MM.1S (cell line): Measurements from ENCODE around the gene INSR.

Experiments
- DNase-seq: peaks from one replicate; pipeline ENCODE4 v3.0.0-alpha.2; 2015
- H2AFZ ChIP-seq: fragments of 300-600 bp; sonication (generic); 2 replicates; pipeline ENCODE4 v1.6.0; 2016; ENCODE audit warnings: antibody characterized with exemption, low read length
- H3F3A ChIP-seq: fragments of 300-600 bp; sonication (generic); 2 replicates; pipeline ENCODE4 v1.6.1; 2016; ENCODE audit warnings: mild to moderate bottlenecking, antibody characterized with exemption, low read length, moderate library complexity, mixed read lengths; ENCODE audit not compliant: insufficient read depth
- H3K27ac ChIP-seq: fragments of 300-600 bp; sonication (generic); 2 replicates; pipeline ENCODE4 v1.5.1; 2016; ENCODE audit warnings: mild to moderate bottlenecking, low read length
- H3K27me3 ChIP-seq: fragments of 300-600 bp; sonication (generic); replicated peaks from 2 replicates; pipeline ENCODE4 v1.6.0; 2016; ENCODE audit warnings: low read length; ENCODE audit not compliant: insufficient read depth
- H3K36me3 ChIP-seq: fragments of 300-600 bp; sonication (generic); replicated peaks from 2 replicates; pipeline ENCODE4 v1.6.1; 2016; ENCODE audit warnings: mild to moderate bottlenecking, low read length, mixed read lengths; ENCODE audit not compliant: insufficient read depth
- H3K4me1 ChIP-seq: fragments of 300-600 bp; sonication (generic); 2 replicates; pipeline ENCODE4 v1.6.1; 2016; ENCODE audit warnings: low read length, mixed read lengths
- H3K4me2 ChIP-seq: fragments of 300-600 bp; sonication (generic); 2 replicates; pipeline ENCODE4 v1.6.0; 2016; ENCODE audit warnings: low read depth, low read length
- H3K4me3 ChIP-seq: fragments of 300-600 bp; sonication (generic); 2 replicates; pipeline ENCODE4 v1.5.1; 2016; ENCODE audit warnings: low read length, mixed read lengths
- H3K79me2 ChIP-seq: fragments of 300-600 bp; sonication (generic); 2 replicates; pipeline ENCODE4 v1.6.1; 2016; ENCODE audit warnings: mixed run types, low read length, mixed read lengths
- H3K9ac ChIP-seq: fragments of 300-600 bp; sonication (generic); 2 replicates; pipeline ENCODE4 v1.6.1; 2016; ENCODE audit warnings: low read length, mixed read lengths
- H3K9me2 ChIP-seq: fragments of 300-600 bp; sonication (generic); replicated peaks from 2 replicates; pipeline ENCODE4 v1.6.1; 2016; ENCODE audit warnings: mild to moderate bottlenecking, low read length, mixed read lengths; ENCODE audit not compliant: insufficient read depth
- H3K9me3 ChIP-seq: fragments of 300-600 bp; sonication (generic); replicated peaks from 2 replicates; pipeline ENCODE4 v1.6.1; 2016; ENCODE audit warnings: mild to moderate bottlenecking, low read length, mixed read lengths; ENCODE audit not compliant: insufficient read depth
- H4K20me1 ChIP-seq: fragments of 300-600 bp; sonication (generic); 2 replicates; pipeline ENCODE4 v1.6.1; 2016; ENCODE audit warnings: mild to moderate bottlenecking, low read length, moderate library complexity, mixed read lengths; ENCODE audit not compliant: insufficient read depth
- CTCF ChIP-seq: fragments of 300-600 bp; sonication (generic); IDR thresholded peaks from 2 replicates; pipeline ENCODE4 v1.5.1; 2016; ENCODE audit warnings: antibody characterized with exemption, low read length, mixed read lengths
- EZH2 ChIP-seq: fragments of 300-600 bp; sonication (generic); optimal IDR thresholded peaks from 2 replicates; pipeline ENCODE3; 2017; ENCODE audit warnings: low read depth, mild to moderate bottlenecking, antibody characterized with exemption, low read length, mixed read lengths
- EZH2phosphoT487 ChIP-seq: fragments of 300-600 bp; sonication (generic); IDR thresholded peaks from 2 replicates; pipeline ENCODE4 v1.6.1; 2018; ENCODE audit warnings: antibody characterized with exemption, low read length

The INSR gene

GRCh38 chr19:7137120-7137519 lies 157.1 kb downstream of the INSR start:
- Histone ChIP-seq H3K9me3 (no peaks in the 10 kb centered on the region), H3F3A (no peaks in the 10 kb centered on the region), H3K9me2 (no peaks in the 10 kb centered on the region), H3K9ac (no peak overlapping the region), H3K4me2 (no peak overlapping the region), H3K27me3 (no peaks in the 10 kb centered on the region), H3K4me1 (no peaks in the 10 kb centered on the region), H4K20me1 (no peaks in the 10 kb centered on the region), H3K79me2 (no peaks in the 10 kb centered on the region), H3K4me3 (no peak overlapping the region), H3K36me3 (peaks cover 6% of the 10 kb centered on the region; the same call in 1 of the 2 replicates), H3K27ac (no peak overlapping the region), H2AFZ (no peak overlapping the region)
- no peak for DNase-seq
- TF ChIP-seq CTCF, result no peak
- TF ChIP-seq EZH2phosphoT487, result no peak
- no peak for TF ChIP-seq EZH2

- Histone ChIP-seq H3K36me3 (peaks cover 3% of the 10 kb centered on the region; the same call in 1 of the 2 replicates), H3K4me3 (no peak overlapping the region), H3K4me2 (no peak overlapping the region), H3K9me3 (no peaks in the 10 kb centered on the region), H4K20me1 (no peaks in the 10 kb centered on the region), H2AFZ (no peak overlapping the region), H3K79me2 (no peaks in the 10 kb centered on the region), H3K9ac (no peak overlapping the region), H3K27ac (no peak overlapping the region), H3K4me1 (no peaks in the 10 kb centered on the region), H3K27me3 (no peaks in the 10 kb centered on the region), H3K9me2 (no peaks in the 10 kb centered on the region), H3F3A (no peaks in the 10 kb centered on the region)
- TF ChIP-seq EZH2 (no peak), EZH2phosphoT487 (no peak), CTCF (no peak)
- no peak for DNase-seq
Observed at GRCh38 chr19:7132054-7132453, 162.2 kb downstream of the INSR start.

- TF ChIP-seq EZH2phosphoT487 (no peak), CTCF (no peak), EZH2 (no peak)
- no peak overlapping the region for H3K4me2 ChIP-seq
- H3K36me3 ChIP-seq, result peaks cover 3% of the 10 kb centered on the region; the same call in 1 of the 2 replicates
- H3F3A ChIP-seq, result no peaks in the 10 kb centered on the region
- H3K79me2 ChIP-seq, result no peaks in the 10 kb centered on the region
- DNase-seq, result no peak
- no peak overlapping the region for H3K27ac ChIP-seq
- H3K9me2 ChIP-seq, result no peaks in the 10 kb centered on the region
- H3K9me3 ChIP-seq, result no peaks in the 10 kb centered on the region
- no peaks in the 10 kb centered on the region for H3K27me3 ChIP-seq
- no peak overlapping the region for H2AFZ ChIP-seq
- H3K4me3 ChIP-seq, result no peak overlapping the region
- no peak overlapping the region for H3K9ac ChIP-seq
- H3K4me1 ChIP-seq, result no peaks in the 10 kb centered on the region
- no peaks in the 10 kb centered on the region for H4K20me1 ChIP-seq
Observed at GRCh38 chr19:7130043-7130442, 164.2 kb downstream of the INSR start.
